ENCODE measurements around the gene DAGLA. TPM values are rescaled to one million over a fixed set of nuclear protein-coding genes. Genes with fewer than 3 reads are reported as not detected.

Gene DAGLA
- total and polyA plus RNA-seq, 2 donors (not counting 3 experiments of a cell fraction or from before 2014, with no cell fraction given) = 2.5 to 4.7 TPM

DNA sequence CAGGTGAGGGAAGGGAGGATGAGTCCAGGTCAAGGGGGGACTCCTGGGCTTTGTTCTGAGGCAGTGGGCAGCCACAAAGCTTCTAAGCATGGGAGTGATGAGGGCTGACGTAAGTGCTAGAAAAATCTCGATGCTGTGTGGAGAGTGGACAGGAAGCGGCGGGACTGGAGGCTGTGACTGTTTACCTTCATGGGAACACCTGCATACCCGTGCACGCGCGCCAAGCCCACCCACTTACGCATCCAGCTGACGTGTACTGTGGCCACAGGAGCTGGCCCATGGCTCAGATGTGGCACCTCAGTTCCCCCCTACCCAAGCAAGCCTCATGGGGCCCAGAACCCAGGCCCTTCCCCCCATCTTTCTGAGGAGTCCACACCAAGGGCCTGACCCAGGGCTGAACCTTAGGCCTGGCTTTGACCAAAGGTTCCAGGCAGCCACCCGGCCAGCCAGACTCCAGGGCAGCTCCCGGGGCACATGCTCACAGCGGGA is 86.2 kb downstream of the DAGLA start:
- Histone ChIP-seq H4K20me1 (replicated peaks; ENCODE audit: control insufficient read depth, extremely low read depth, insufficient read depth, low read length) (no peaks in the 10 kb centered on the region), H3K4me2 (ENCODE audit: insufficient read depth, low read length) (no peak overlapping the region), H3K9me3 (replicated peaks; ENCODE audit: control insufficient read depth, insufficient read depth, low read length) (no peaks in the 10 kb centered on the region), H3K36me3 (ENCODE audit: control insufficient read depth in 2 of 2, extremely low read depth in 1 of 2, insufficient read depth in 2 of 2, low read length in 2 of 2) (no peaks in the 10 kb centered on the region), H3K27ac (ENCODE audit: insufficient read depth, low read depth, low read length) (no peak overlapping the region), H3K4me3 (replicated peaks in 1 of 3; ENCODE audit: insufficient read depth in 1 of 3, low read depth in 1 of 3, low read length in 3 of 3) (no peak overlapping the region), H3K9ac (replicated peaks; ENCODE audit: extremely low read depth, insufficient read depth, low read length) (no peak overlapping the region), H3K27me3 (ENCODE audit: control insufficient read depth in 2 of 2, insufficient read depth in 2 of 2, low read length in 2 of 2) (peaks cover 0 to 2% of the 10 kb centered on the region in 2 experiments), H3K79me2 (ENCODE audit: control insufficient read depth, insufficient read depth, low read length) (no peaks in the 10 kb centered on the region), H3K9me1 (replicated peaks; ENCODE audit: control insufficient read depth, extremely low read depth, insufficient read depth, low read length) (no peaks in the 10 kb centered on the region), H2AFZ (ENCODE audit: low read depth, low read length) (no peak overlapping the region), H3K4me1 (ENCODE audit: control insufficient read depth, extremely low read depth, insufficient read depth, low read length) (no peaks in the 10 kb centered on the region)
- FAIRE-seq (no peak), DNase-seq (ENCODE audit: low read depth, low spot score) (no peak)
- intact Hi-C loops (cut with micrococcal nuclease) = no loop called here
- ChIA-PET POLR2A (no interaction called here), CTCF (interaction anchor here (1.1 to 5.4 kb wide), 5 partner anchors 9 to 22 kb away, joined by 3 to 29 read pairs (median 4); no protein-coding TSS in a partner anchor)
- TF ChIP-seq MYC (IDR thresholded peaks at IDR 0.05; ENCODE audit: low read depth, low read length) (no peak), POLR2A (IDR thresholded peaks at IDR 0.05; ENCODE audit: low read depth, low read length) (no peak), POLR2AphosphoS5 (IDR thresholded peaks at IDR 0.05; ENCODE audit: insufficient read depth, low read depth, low read length) (no peak), FOS (IDR thresholded peaks at IDR 0.05; ENCODE audit: borderline replicate concordance, insufficient read depth, low read length) (no peak), EZH2 (IDR thresholded peaks at IDR 0.05; ENCODE audit: borderline replicate concordance, low read depth, low read length, severe bottlenecking) (no peak), JUN (IDR thresholded peaks at IDR 0.05; ENCODE audit: borderline replicate concordance, insufficient read depth, insufficient read length, low read depth) (no peak), GATA2 (IDR thresholded peaks at IDR 0.05; ENCODE audit: insufficient read depth, insufficient read length, low read depth, low read length) (no peak)
- TF ChIP-seq, protein P1, sequence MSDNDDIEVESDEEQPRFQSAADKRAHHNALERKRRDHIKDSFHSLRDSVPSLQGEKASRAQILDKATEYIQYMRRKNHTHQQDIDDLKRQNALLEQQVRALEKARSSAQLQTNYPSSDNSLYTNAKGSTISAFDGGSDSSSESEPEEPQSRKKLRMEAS (IDR thresholded peaks at IDR 0.05; ENCODE audit: insufficient read depth, insufficient read length) = no peak
- TF ChIP-seq, protein P2, sequence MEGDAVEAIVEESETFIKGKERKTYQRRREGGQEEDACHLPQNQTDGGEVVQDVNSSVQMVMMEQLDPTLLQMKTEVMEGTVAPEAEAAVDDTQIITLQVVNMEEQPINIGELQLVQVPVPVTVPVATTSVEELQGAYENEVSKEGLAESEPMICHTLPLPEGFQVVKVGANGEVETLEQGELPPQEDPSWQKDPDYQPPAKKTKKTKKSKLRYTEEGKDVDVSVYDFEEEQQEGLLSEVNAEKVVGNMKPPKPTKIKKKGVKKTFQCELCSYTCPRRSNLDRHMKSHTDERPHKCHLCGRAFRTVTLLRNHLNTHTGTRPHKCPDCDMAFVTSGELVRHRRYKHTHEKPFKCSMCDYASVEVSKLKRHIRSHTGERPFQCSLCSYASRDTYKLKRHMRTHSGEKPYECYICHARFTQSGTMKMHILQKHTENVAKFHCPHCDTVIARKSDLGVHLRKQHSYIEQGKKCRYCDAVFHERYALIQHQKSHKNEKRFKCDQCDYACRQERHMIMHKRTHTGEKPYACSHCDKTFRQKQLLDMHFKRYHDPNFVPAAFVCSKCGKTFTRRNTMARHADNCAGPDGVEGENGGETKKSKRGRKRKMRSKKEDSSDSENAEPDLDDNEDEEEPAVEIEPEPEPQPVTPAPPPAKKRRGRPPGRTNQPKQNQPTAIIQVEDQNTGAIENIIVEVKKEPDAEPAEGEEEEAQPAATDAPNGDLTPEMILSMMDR (IDR thresholded peaks at IDR 0.05; ENCODE audit: extremely low read depth in 1 of 2, insufficient read depth in 1 of 2, low read depth in 1 of 2, low read length in 2 of 2) = no peak
- dilution Hi-C loops (cut with MboI; ENCODE audit: extremely low pct_ligation_motif_present, low sequenced_read_pairs) = no loop called here
- BruUV-seq (replicated peaks) = no TSS peak

Data from endothelial cell of umbilical vein (primary cell).